Embryonic facial prominence (tissue), 1 donor: Measurements from ENCODE around the gene GNAQ.
"Not testable (repeated sequence)": the region's sequence is repeated elsewhere in the genome, so short reads cannot be mapped to it uniquely, and the experiment has no call there.

ENCODE experiments used
- DNase-seq: peaks from one replicate; pipeline ENCODE4 v3.0.0-alpha.2; 2016; ENCODE audit errors: extremely low spot score

The GNAQ gene

GRCh38 chr9:78031444-78031892 is at the start of gene GNAQ:
TSS of gene GNAQ (minus strand) at chr9:78031811. CDS start at chr9:78031235, 576 bp downstream.
- DNase-seq = no peak

- no peak for DNase-seq
Observed at GRCh38 chr9:78074385-78075291, 43.0 kb upstream of the GNAQ start.

GRCh38 chr9:78073722-78074121 is 42.1 kb upstream of the GNAQ start:
- no peak for DNase-seq

- DNase-seq = no peak
Observed at GRCh38 chr9:78072586-78073199, 41.1 kb upstream of the GNAQ start.

GRCh38 chr9:78070521-78070920 is 38.9 kb upstream of the GNAQ start:
- no peak for DNase-seq

- DNase-seq = no peak
Observed at GRCh38 chr9:78064075-78064474, 32.5 kb upstream of the GNAQ start.

- DNase-seq = no peak
Observed at GRCh38 chr9:78062710-78063109, 31.1 kb upstream of the GNAQ start.

- not testable (repeated sequence) for DNase-seq
Observed at GRCh38 chr9:78054218-78054617, 22.6 kb upstream of the GNAQ start.

GRCh38 chr9:78053627-78054026 is 22.0 kb upstream of the GNAQ start:
- no peak for DNase-seq

- DNase-seq = no peak
Observed at GRCh38 chr9:78050421-78050820, 18.8 kb upstream of the GNAQ start.

GRCh38 chr9:78049484-78049883 is 17.9 kb upstream of the GNAQ start:
- no peak for DNase-seq

- no peak for DNase-seq
Observed at GRCh38 chr9:78047106-78047505, 15.5 kb upstream of the GNAQ start.

- DNase-seq = no peak
Observed at GRCh38 chr9:78046112-78046511, 14.5 kb upstream of the GNAQ start.

GRCh38 chr9:78044886-78045285 is 13.3 kb upstream of the GNAQ start:
- DNase-seq = no peak

GRCh38 chr9:78044189-78044588 is 12.6 kb upstream of the GNAQ start:
- no peak for DNase-seq

GRCh38 chr9:78041971-78042370 is 10.4 kb upstream of the GNAQ start:
- DNase-seq = no peak

GRCh38 chr9:78040726-78041125 is 9.1 kb upstream of the GNAQ start:
- no peak for DNase-seq

GRCh38 chr9:78038620-78039300 is 7.1 kb upstream of the GNAQ start:
- no peak for DNase-seq

GRCh38 chr9:78035383-78035993 is 3.9 kb upstream of the GNAQ start:
- peak; percentile 69 for DNase-seq

GRCh38 chr9:78033870-78034269 is 2.3 kb upstream of the GNAQ start:
- no peak for DNase-seq

- DNase-seq = no peak
Observed at GRCh38 chr9:78032730-78033457, 1.3 kb upstream of the GNAQ start.
